Smooth muscle cell (in vitro differentiated cells): ENCODE measurements around the gene FAM3D. TPM values are rescaled to one million over a fixed set of nuclear protein-coding genes. Genes with fewer than 3 reads are reported as not detected.

Experiments used
- DNase-seq: peaks from one replicate; lab custom pipeline; 2025; ENCODE audit not compliant: unreplicated experiment; lab: John Stamatoyannopoulos, UW
- H2AFZ ChIP-seq: fragments of 200-600 bp; sonication (generic); 2 replicates; pipeline ENCODE4 v1.6.0; 2016; ENCODE audit warnings: antibody characterized with exemption, low read depth, mild to moderate bottlenecking
- H3F3A ChIP-seq: fragments of 200-600 bp; sonication (generic); 2 replicates; pipeline ENCODE4 v1.6.0; 2017; ENCODE audit warnings: antibody characterized with exemption, low read depth
- H3K27ac ChIP-seq: fragments of 200-600 bp; sonication (generic); 2 replicates; pipeline ENCODE4 v1.5.1; 2016; ENCODE audit warnings: low read depth, mild to moderate bottlenecking
- H3K27me3 ChIP-seq: fragments of 200-600 bp; sonication (generic); 2 replicates; pipeline ENCODE4 v1.6.1; 2016; ENCODE audit warnings: low read depth, mild to moderate bottlenecking
- H3K36me3 ChIP-seq: fragments of 200-600 bp; sonication (generic); 2 replicates; pipeline ENCODE4 v1.5.1; 2016; ENCODE audit warnings: low read depth
- H3K4me1 ChIP-seq: fragments of 200-600 bp; sonication (generic); 2 replicates; pipeline ENCODE4 v1.5.1; 2016; ENCODE audit warnings: low read depth
- H3K4me2 ChIP-seq: fragments of 200-600 bp; sonication (generic); 2 replicates; pipeline ENCODE4 v1.6.0; 2016; ENCODE audit warnings: mild to moderate bottlenecking
- H3K4me3 ChIP-seq: fragments of 200-600 bp; sonication (generic); 2 replicates; pipeline ENCODE4 v1.5.1; 2016; ENCODE audit warnings: mild to moderate bottlenecking
- H3K79me2 ChIP-seq: fragments of 200-600 bp; sonication (generic); 2 replicates; pipeline ENCODE4 v1.6.0; 2016; ENCODE audit warnings: low read depth, mild to moderate bottlenecking
- H3K9ac ChIP-seq: fragments of 200-600 bp; sonication (generic); 2 replicates; pipeline ENCODE4 v1.6.0; 2016; ENCODE audit warnings: low read depth
- H3K9me3 ChIP-seq: fragments of 200-600 bp; sonication (generic); replicated peaks from 2 replicates; pipeline ENCODE4 v1.5.1; 2016; ENCODE audit warnings: low read depth
- H4K20me1 ChIP-seq: fragments of 200-600 bp; sonication (generic); 2 replicates; pipeline ENCODE4 v1.6.0; 2016; ENCODE audit warnings: low read depth
- CTCF ChIP-seq: fragments of 200-600 bp; sonication (generic); IDR thresholded peaks from 2 replicates; pipeline ENCODE4 v1.5.1; 2017; ENCODE audit warnings: borderline replicate concordance, mild to moderate bottlenecking, antibody characterized with exemption; ENCODE audit not compliant: insufficient read depth, poor library complexity, severe bottlenecking
- WGBS: methylation state at CpG from one replicate; pipeline ENCODE4 v1.1.7; 2016; ENCODE audit warnings: low lambda C conversion rate; 5-methylcytosine and 5-hydroxymethylcytosine counted together
- polyA plus RNA-seq: library from polyadenylated mRNA; unstranded; fragments of >200 nt; fragmentation: Nextera tagmentation; extraction: Ambion mirVana; gene quantifications from 2 replicates; pipeline ENCODE4 v1.2.1, GENCODE V29; 2016
- total RNA-seq: library from RNA; depleted of rRNA; stranded (reverse); fragments of >200 nt; gene quantifications from 2 replicates; pipeline ENCODE4 v1.2.3, GENCODE V29; 2014

Gene FAM3D
- total and polyA plus RNA-seq, 2 experiments from 2014 or later, result 0.18 to 0.33 TPM

- H3K9me3 ChIP-seq, result no peaks in the 10 kb centered on the region
- WGBS, result 88% methylated on average over 3 of the region's 3 CpGs
- no peaks in the 10 kb centered on the region for H3K27me3 ChIP-seq
- no peaks in the 10 kb centered on the region for H3K79me2 ChIP-seq
- H3F3A ChIP-seq, result no peaks in the 10 kb centered on the region
- no peak for DNase-seq
- no peak overlapping the region for H3K4me2 ChIP-seq
- no peaks in the 10 kb centered on the region for H3K36me3 ChIP-seq
- no peak overlapping the region for H3K4me3 ChIP-seq
- no peak overlapping the region for H3K9ac ChIP-seq
- no peak overlapping the region for H3K27ac ChIP-seq
- no peaks in the 10 kb centered on the region for H3K4me1 ChIP-seq
- H4K20me1 ChIP-seq, result no peaks in the 10 kb centered on the region
- H2AFZ ChIP-seq, result no peak overlapping the region
- no peak for TF ChIP-seq CTCF
Measured at GRCh38 chr3:58672880-58673279, 6.3 kb upstream of the FAM3D start.

GRCh38 chr3:58672451-58672850, 5.9 kb upstream of the FAM3D start:
- H3K4me2 ChIP-seq, result no peak overlapping the region
- H3K9ac ChIP-seq, result no peak overlapping the region
- H3K27ac ChIP-seq, result no peak overlapping the region
- no peaks in the 10 kb centered on the region for H3K36me3 ChIP-seq
- no peaks in the 10 kb centered on the region for H3F3A ChIP-seq
- H3K4me3 ChIP-seq, result no peak overlapping the region
- no peaks in the 10 kb centered on the region for H4K20me1 ChIP-seq
- H3K4me1 ChIP-seq, result no peaks in the 10 kb centered on the region
- no peak for DNase-seq
- TF ChIP-seq CTCF, result no peak
- no peaks in the 10 kb centered on the region for H3K9me3 ChIP-seq
- H3K79me2 ChIP-seq, result no peaks in the 10 kb centered on the region
- 89% methylated on average over 8 of the region's 8 CpGs for WGBS
- H2AFZ ChIP-seq, result no peak overlapping the region
- H3K27me3 ChIP-seq, result no peaks in the 10 kb centered on the region

GRCh38 chr3:58670506-58671135, 4.0 kb upstream of the FAM3D start:
- no peak overlapping the region for H3K4me3 ChIP-seq
- no peak for DNase-seq

More at GRCh38 chr3:58670506-58671135, 4.0 kb upstream of the FAM3D start:
- Histone ChIP-seq H3K9ac (no peak overlapping the region), H2AFZ (no peak overlapping the region), H3K79me2 (no peaks in the 10 kb centered on the region), H3K9me3 (no peaks in the 10 kb centered on the region), H3K36me3 (no peaks in the 10 kb centered on the region), H3F3A (no peaks in the 10 kb centered on the region), H3K27ac (no peak overlapping the region), H3K4me2 (no peak overlapping the region), H4K20me1 (no peaks in the 10 kb centered on the region), H3K27me3 (no peaks in the 10 kb centered on the region), H3K4me1 (no peaks in the 10 kb centered on the region)
- 86% methylated on average over 9 of the region's 9 CpGs for WGBS
- no peak for TF ChIP-seq CTCF
